Measurements from ENCODE around the gene CD58. TPM values are rescaled to one million over a fixed set of nuclear protein-coding genes. Genes with fewer than 3 reads are reported as not detected.

CD58 gene
- total RNA-seq, 1 experiment from 2014 or later: 5.3 TPM

DNA sequence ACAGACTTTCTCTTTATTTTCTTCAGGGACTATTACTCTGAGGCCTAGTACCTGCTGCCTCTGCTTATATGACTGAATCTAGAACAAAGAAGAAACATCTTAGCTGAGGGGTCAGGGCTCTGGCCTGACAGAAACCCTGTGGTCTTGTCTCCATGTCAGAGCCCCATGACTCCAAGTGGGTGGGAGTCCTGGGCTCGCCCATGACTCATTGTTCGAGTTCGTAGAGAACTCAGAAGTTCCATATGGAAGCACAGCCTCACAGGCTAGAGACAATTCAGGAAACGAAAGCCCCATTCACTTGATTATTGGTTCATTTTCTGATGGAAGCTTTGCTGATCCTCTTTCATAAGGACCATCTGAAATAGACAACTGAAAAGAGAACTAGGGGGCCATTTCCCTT, 73.2 kb downstream of the CD58 start (continued):
- TF ChIP-seq JAZF1 (CRISPR knock-in tag; IDR thresholded peaks at IDR 0.05) (no peak), CREB1 (CRISPR knock-in tag; IDR thresholded peaks at IDR 0.05) (no peak), PRRX2 (CRISPR knock-in tag; IDR thresholded peaks at IDR 0.05) (no peak), MYBL2 (CRISPR knock-in tag; IDR thresholded peaks at IDR 0.05) (no peak)

DNA sequence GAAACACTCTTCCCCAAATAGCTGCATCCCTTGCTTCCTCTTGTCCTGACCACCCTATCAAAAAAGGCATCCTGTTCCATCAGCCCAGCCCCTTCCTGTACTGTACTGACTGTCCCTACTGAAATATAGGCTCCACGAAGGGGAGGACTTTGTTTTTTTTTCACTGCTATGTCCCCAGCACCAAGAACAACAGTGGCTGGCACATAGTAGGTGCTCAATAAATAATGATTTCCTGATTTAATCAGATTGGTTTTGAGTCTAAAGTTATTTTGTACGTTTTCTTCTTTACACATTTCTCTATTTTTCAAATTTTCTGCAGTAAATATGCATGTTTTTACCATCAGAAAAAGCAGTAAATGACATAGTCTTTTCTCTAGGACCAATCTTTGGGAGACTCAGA, 73.9 kb downstream of the CD58 start:
- DNase-seq (ENCODE audit: low spot score): no peak
- Mint-ChIP-seq H3K36me3 (no peaks in the 10 kb centered on the region), H3K4me1 (peaks cover 18% of the 10 kb centered on the region), H3K27me3 (ENCODE audit: low read depth) (no peaks in the 10 kb centered on the region), H3K9me3 (no peaks in the 10 kb centered on the region), H3K4me3 (no peak overlapping the region), H3K27ac (no peak overlapping the region)
- CTCF ChIA-PET: interaction anchor here (5.3 to 9.0 kb wide), 2 partner anchors 12 to 358 kb away, joined by 122 to 161 read pairs; no protein-coding TSS in a partner anchor
- POLR2A ChIA-PET: interaction anchor here (1.3 kb wide), 1 partner anchor 11 kb away, joined by 5 read pairs; no protein-coding TSS in a partner anchor
- TF ChIP-seq NFYB (CRISPR knock-in tag; conservative IDR thresholded peaks at IDR 0.05; ENCODE audit: low read depth) (no peak), HMGA2 (CRISPR knock-in tag; IDR thresholded peaks at IDR 0.05) (no peak), JUN (CRISPR knock-in tag; IDR thresholded peaks at IDR 0.05) (no peak), GABPB1 (CRISPR knock-in tag; IDR thresholded peaks at IDR 0.05) (no peak), CBFB (CRISPR knock-in tag; IDR thresholded peaks at IDR 0.05; ENCODE audit: low read depth) (no peak)
- TF ChIP-seq, protein P1, sequence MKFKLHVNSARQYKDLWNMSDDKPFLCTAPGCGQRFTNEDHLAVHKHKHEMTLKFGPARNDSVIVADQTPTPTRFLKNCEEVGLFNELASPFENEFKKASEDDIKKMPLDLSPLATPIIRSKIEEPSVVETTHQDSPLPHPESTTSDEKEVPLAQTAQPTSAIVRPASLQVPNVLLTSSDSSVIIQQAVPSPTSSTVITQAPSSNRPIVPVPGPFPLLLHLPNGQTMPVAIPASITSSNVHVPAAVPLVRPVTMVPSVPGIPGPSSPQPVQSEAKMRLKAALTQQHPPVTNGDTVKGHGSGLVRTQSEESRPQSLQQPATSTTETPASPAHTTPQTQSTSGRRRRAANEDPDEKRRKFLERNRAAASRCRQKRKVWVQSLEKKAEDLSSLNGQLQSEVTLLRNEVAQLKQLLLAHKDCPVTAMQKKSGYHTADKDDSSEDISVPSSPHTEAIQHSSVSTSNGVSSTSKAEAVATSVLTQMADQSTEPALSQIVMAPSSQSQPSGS (CRISPR knock-in tag; IDR thresholded peaks at IDR 0.05; ENCODE audit: borderline replicate concordance, low read depth): no peak
- TF ChIP-seq, protein P2, sequence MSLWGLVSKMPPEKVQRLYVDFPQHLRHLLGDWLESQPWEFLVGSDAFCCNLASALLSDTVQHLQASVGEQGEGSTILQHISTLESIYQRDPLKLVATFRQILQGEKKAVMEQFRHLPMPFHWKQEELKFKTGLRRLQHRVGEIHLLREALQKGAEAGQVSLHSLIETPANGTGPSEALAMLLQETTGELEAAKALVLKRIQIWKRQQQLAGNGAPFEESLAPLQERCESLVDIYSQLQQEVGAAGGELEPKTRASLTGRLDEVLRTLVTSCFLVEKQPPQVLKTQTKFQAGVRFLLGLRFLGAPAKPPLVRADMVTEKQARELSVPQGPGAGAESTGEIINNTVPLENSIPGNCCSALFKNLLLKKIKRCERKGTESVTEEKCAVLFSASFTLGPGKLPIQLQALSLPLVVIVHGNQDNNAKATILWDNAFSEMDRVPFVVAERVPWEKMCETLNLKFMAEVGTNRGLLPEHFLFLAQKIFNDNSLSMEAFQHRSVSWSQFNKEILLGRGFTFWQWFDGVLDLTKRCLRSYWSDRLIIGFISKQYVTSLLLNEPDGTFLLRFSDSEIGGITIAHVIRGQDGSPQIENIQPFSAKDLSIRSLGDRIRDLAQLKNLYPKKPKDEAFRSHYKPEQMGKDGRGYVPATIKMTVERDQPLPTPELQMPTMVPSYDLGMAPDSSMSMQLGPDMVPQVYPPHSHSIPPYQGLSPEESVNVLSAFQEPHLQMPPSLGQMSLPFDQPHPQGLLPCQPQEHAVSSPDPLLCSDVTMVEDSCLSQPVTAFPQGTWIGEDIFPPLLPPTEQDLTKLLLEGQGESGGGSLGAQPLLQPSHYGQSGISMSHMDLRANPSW (CRISPR knock-in tag; conservative IDR thresholded peaks at IDR 0.05; ENCODE audit: low read depth): no peak
- TF ChIP-seq, protein P3, sequence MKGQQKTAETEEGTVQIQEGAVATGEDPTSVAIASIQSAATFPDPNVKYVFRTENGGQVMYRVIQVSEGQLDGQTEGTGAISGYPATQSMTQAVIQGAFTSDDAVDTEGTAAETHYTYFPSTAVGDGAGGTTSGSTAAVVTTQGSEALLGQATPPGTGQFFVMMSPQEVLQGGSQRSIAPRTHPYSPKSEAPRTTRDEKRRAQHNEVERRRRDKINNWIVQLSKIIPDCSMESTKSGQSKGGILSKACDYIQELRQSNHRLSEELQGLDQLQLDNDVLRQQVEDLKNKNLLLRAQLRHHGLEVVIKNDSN (CRISPR knock-in tag; IDR thresholded peaks at IDR 0.05): no peak
- TF ChIP-seq, protein P4, sequence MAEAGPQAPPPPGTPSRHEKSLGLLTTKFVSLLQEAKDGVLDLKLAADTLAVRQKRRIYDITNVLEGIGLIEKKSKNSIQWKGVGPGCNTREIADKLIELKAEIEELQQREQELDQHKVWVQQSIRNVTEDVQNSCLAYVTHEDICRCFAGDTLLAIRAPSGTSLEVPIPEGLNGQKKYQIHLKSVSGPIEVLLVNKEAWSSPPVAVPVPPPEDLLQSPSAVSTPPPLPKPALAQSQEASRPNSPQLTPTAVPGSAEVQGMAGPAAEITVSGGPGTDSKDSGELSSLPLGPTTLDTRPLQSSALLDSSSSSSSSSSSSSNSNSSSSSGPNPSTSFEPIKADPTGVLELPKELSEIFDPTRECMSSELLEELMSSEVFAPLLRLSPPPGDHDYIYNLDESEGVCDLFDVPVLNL (CRISPR knock-in tag; IDR thresholded peaks at IDR 0.05; ENCODE audit: borderline replicate concordance, low read depth): no peak
- no peak for ATAC-seq

DNA sequence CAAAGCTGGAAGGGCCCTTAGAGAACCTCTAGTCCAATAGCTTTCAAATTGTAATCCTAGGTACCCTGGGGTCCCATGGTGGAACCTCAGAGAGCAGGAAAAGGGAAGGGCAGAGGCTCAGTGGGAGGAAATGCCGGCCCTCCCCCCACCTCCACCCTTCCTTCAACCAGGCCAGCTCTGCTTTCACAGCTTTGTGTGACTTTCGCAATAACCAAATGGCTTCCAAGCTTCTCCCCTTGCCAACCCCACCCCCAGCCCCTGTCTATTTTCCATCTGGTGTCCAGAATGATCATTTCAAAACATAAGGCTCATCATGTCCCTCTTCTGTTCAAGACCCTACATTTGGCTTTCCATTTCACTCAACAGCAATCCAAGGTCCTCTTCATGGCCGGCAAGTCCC, 74.4 kb downstream of the CD58 start:
- ChIA-PET POLR2A (interaction anchor here (1.3 kb wide), 1 partner anchor 11 kb away, joined by 5 read pairs; no protein-coding TSS in a partner anchor), CTCF (interaction anchor here (5.3 to 9.0 kb wide), 2 partner anchors 11 to 357 kb away, joined by 122 to 161 read pairs; no protein-coding TSS in a partner anchor)
- Mint-ChIP-seq H3K9me3 (no peaks in the 10 kb centered on the region), H3K27ac (no peak overlapping the region), H3K4me1 (peaks cover 19% of the 10 kb centered on the region), H3K4me3 (no peak overlapping the region), H3K36me3 (no peaks in the 10 kb centered on the region), H3K27me3 (ENCODE audit: low read depth) (no peaks in the 10 kb centered on the region)
- no peak for DNase-seq (ENCODE audit: low spot score)
- TF ChIP-seq ZNF396 (CRISPR knock-in tag; IDR thresholded peaks at IDR 0.05; ENCODE audit: borderline replicate concordance) (no peak), JAZF1 (CRISPR knock-in tag; IDR thresholded peaks at IDR 0.05) (no peak), ZNF232 (CRISPR knock-in tag; IDR thresholded peaks at IDR 0.05) (no peak)
- no peak for ATAC-seq

DNA sequence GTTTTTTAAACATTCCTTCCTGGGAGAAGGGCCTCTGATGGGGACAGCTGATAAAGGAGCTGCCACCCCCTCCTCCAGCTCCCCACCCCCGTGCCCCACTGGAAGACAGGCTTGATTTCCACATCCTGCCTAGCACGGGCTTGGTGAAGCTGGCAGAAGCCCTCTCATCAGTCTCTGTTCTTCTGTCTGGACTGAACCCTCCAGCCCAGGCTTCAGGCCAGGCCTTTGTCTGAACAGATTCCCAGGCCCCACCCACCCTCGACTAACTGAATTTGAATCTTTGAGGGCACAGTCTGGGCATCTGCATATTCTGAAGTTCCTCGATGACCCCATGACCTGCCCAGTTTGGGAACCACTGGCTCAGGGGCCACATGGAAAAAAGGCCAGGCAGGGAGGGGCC, 75.3 kb downstream of the CD58 start:
- POLR2A ChIA-PET: no interaction called here
- no peak for DNase-seq (ENCODE audit: low spot score)
- no peak for TF ChIP-seq CREM (CRISPR knock-in tag; IDR thresholded peaks at IDR 0.05)
- TF ChIP-seq, protein P5, sequence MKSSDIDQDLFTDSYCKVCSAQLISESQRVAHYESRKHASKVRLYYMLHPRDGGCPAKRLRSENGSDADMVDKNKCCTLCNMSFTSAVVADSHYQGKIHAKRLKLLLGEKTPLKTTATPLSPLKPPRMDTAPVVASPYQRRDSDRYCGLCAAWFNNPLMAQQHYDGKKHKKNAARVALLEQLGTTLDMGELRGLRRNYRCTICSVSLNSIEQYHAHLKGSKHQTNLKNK (CRISPR knock-in tag; IDR thresholded peaks at IDR 0.05): no peak
- TF ChIP-seq, protein P6, sequence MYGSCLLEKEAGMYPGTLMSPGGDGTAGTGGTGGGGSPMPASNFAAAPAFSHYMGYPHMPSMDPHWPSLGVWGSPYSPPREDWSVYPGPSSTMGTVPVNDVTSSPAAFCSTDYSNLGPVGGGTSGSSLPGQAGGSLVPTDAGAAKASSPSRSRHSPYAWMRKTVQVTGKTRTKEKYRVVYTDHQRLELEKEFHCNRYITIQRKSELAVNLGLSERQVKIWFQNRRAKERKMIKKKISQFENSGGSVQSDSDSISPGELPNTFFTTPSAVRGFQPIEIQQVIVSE (CRISPR knock-in tag; IDR thresholded peaks at IDR 0.05; ENCODE audit: borderline replicate concordance): no peak
- TF ChIP-seq, protein P7, sequence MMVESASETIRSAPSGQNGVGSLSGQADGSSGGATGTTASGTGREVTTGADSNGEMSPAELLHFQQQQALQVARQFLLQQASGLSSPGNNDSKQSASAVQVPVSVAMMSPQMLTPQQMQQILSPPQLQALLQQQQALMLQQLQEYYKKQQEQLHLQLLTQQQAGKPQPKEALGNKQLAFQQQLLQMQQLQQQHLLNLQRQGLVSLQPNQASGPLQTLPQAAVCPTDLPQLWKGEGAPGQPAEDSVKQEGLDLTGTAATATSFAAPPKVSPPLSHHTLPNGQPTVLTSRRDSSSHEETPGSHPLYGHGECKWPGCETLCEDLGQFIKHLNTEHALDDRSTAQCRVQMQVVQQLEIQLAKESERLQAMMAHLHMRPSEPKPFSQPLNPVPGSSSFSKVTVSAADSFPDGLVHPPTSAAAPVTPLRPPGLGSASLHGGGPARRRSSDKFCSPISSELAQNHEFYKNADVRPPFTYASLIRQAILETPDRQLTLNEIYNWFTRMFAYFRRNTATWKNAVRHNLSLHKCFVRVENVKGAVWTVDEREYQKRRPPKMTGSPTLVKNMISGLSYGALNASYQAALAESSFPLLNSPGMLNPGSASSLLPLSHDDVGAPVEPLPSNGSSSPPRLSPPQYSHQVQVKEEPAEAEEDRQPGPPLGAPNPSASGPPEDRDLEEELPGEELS (CRISPR knock-in tag; IDR thresholded peaks at IDR 0.05): no peak
- TF ChIP-seq ZNF138 (CRISPR knock-in tag; conservative IDR thresholded peaks at IDR 0.05): no peak

More for the DNA sequence above, 75.3 kb downstream of the CD58 start:
- Mint-ChIP-seq H3K9me3 (no peaks in the 10 kb centered on the region), H3K36me3 (no peaks in the 10 kb centered on the region), H3K27ac (no peak overlapping the region), H3K4me1 (peaks cover 19% of the 10 kb centered on the region), H3K27me3 (ENCODE audit: low read depth) (no peaks in the 10 kb centered on the region), H3K4me3 (no peak overlapping the region)
- no peak for ATAC-seq
- CTCF ChIA-PET: interaction anchor here (5.3 to 9.0 kb wide), 2 partner anchors 10 to 356 kb away, joined by 122 to 161 read pairs; no protein-coding TSS in a partner anchor
